Progenitor cell of endocrine pancreas (in vitro differentiated cells): Measurements from ENCODE around the gene HEMK1. TPM values are rescaled to one million over a fixed set of nuclear protein-coding genes. Genes with fewer than 3 reads are reported as not detected.
A peak's percentile ranks its signal among the peaks of the same experiment; 100 is the strongest.

Experiments
- DNase-seq: peaks from one replicate; pipeline ENCODE4 v3.0.0; 2021; ENCODE audit warnings: low spot score; ENCODE audit not compliant: unreplicated experiment
- H3K27ac Mint-ChIP-seq: 2 replicates; pipeline ENCODE4 v1.8.0; 2021; ENCODE audit warnings: mild to moderate bottlenecking, moderate library complexity, mixed read lengths
- H3K27me3 Mint-ChIP-seq: 2 replicates; pipeline ENCODE4 v1.8.0; 2021; ENCODE audit warnings: mixed read lengths
- H3K36me3 Mint-ChIP-seq: 2 replicates; pipeline ENCODE4 v1.8.0; 2022; ENCODE audit warnings: mixed read lengths; ENCODE audit not compliant: insufficient read depth
- H3K4me1 Mint-ChIP-seq: 2 replicates; pipeline ENCODE4 v1.8.0; 2021; ENCODE audit warnings: low read depth, mixed read lengths
- H3K4me3 Mint-ChIP-seq: 2 replicates; pipeline ENCODE4 v1.8.0; 2021; ENCODE audit warnings: low read depth, mild to moderate bottlenecking, moderate library complexity, mixed read lengths
- H3K9me3 Mint-ChIP-seq: 2 replicates; pipeline ENCODE4 v1.8.0; 2021; ENCODE audit warnings: low read depth, mixed read lengths
- total RNA-seq: library from RNA; stranded (reverse); gene quantifications from 2 replicates; pipeline ENCODE4 v1.2.1, GENCODE V29; 2021
- TF ChIP-seq, protein P1 (sequence below): fragments of 200-600 bp; sonication (generic); IDR thresholded peaks from one replicate; pipeline ENCODE4 v1.5.0; 2021; ENCODE audit warnings: antibody characterized with exemption, mild to moderate bottlenecking; ENCODE audit not compliant: unreplicated experiment

Gene HEMK1
- total RNA-seq, 1 donor from 2014 or later, result 23.7 TPM

GRCh38 chr3:50616003-50616769 is 46.9 kb downstream of the HEMK1 start:
- DNase-seq, result peak; percentile 76
- H3K36me3 Mint-ChIP-seq, result no peaks in the 10 kb centered on the region
- H3K4me1 Mint-ChIP-seq, result peaks cover 19% of the 10 kb centered on the region
- H3K4me3 Mint-ChIP-seq, result peak overlapping the region; percentile 84
- H3K9me3 Mint-ChIP-seq, result no peaks in the 10 kb centered on the region
- H3K27me3 Mint-ChIP-seq, result peaks cover 18% of the 10 kb centered on the region
- peak overlapping the region; percentile 93 for H3K27ac Mint-ChIP-seq
- TF ChIP-seq, protein P1, sequence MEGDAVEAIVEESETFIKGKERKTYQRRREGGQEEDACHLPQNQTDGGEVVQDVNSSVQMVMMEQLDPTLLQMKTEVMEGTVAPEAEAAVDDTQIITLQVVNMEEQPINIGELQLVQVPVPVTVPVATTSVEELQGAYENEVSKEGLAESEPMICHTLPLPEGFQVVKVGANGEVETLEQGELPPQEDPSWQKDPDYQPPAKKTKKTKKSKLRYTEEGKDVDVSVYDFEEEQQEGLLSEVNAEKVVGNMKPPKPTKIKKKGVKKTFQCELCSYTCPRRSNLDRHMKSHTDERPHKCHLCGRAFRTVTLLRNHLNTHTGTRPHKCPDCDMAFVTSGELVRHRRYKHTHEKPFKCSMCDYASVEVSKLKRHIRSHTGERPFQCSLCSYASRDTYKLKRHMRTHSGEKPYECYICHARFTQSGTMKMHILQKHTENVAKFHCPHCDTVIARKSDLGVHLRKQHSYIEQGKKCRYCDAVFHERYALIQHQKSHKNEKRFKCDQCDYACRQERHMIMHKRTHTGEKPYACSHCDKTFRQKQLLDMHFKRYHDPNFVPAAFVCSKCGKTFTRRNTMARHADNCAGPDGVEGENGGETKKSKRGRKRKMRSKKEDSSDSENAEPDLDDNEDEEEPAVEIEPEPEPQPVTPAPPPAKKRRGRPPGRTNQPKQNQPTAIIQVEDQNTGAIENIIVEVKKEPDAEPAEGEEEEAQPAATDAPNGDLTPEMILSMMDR, result peak; percentile 97

GRCh38 chr3:50616770-50617095 is 47.4 kb downstream of the HEMK1 start:
- H3K36me3 Mint-ChIP-seq, result no peaks in the 10 kb centered on the region
- TF ChIP-seq, protein P1, result no peak
- H3K4me3 Mint-ChIP-seq, result peak overlapping the region; percentile 84
- peak; percentile 90 for DNase-seq
- peaks cover 19% of the 10 kb centered on the region for H3K4me1 Mint-ChIP-seq
- peak overlapping the region; percentile 93 for H3K27ac Mint-ChIP-seq
- no peaks in the 10 kb centered on the region for H3K9me3 Mint-ChIP-seq
- H3K27me3 Mint-ChIP-seq, result peaks cover 18% of the 10 kb centered on the region

DNA sequence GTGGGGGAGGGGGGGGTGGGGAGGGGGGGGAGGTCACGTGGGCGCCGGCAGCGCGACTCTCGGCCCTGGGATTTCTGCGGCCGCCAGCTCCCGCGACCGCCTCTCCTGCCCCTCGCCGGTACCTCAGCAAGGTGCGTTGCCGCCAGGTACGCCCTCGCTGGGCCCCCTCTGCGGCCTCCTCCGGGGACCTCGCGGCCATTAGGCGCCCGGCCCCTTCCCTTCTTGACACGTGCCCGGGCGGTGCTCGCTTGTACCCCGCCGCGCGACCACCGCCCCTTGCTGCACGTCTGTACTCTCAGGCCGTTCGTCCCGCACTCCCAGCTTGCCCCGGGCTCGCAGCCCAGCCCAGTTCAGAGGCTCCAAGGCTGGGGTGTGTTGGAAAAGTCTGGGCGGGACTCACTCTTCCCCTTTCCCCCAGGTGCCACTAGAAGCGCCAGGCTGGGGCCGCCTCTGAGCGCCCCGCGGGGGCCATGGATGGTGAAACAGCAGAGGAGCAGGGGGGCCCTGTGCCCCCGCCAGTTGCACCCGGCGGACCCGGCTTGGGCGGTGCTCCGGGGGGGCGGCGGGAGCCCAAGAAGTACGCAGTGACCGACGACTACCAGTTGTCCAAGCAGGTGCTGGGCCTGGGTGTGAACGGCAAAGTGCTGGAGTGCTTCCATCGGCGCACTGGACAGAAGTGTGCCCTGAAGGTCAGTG is 47.9 kb downstream of the HEMK1 start, which contains the start of gene MAPKAPK3:
Gene MAPKAPK3 (plus strand): TSS at position 56 of the 696 bp plus-strand sequence. CDS start 415 bp downstream, at position 471.
- Mint-ChIP-seq H3K4me3 (peak within 1 kb of the TSS; percentile 84), H3K27me3 (peaks cover 15% of the 10 kb centered on the region), H3K9me3 (no peaks in the 10 kb centered on the region), H3K4me1 (peaks cover 15% of the 10 kb centered on the region), H3K36me3 (no peaks in the 10 kb centered on the region), H3K27ac (peak within 1 kb of the TSS; percentile 95)
- TF ChIP-seq, protein P1, result peak; percentile 20
- no peak for DNase-seq

GRCh38 chr3:50617911-50618481 is 48.7 kb downstream of the HEMK1 start:
- peaks cover 10% of the 10 kb centered on the region for H3K4me1 Mint-ChIP-seq
- H3K36me3 Mint-ChIP-seq, result no peaks in the 10 kb centered on the region
- H3K27ac Mint-ChIP-seq, result peak overlapping the region; percentile 77
- H3K27me3 Mint-ChIP-seq, result peaks cover 8% of the 10 kb centered on the region
- TF ChIP-seq, protein P1, result no peak
- peak overlapping the region; percentile 84 for H3K4me3 Mint-ChIP-seq
- DNase-seq, result no peak
- H3K9me3 Mint-ChIP-seq, result no peaks in the 10 kb centered on the region

GRCh38 chr3:50620420-50620819 is 51.1 kb downstream of the HEMK1 start:
- Mint-ChIP-seq H3K4me1 (peaks cover 11% of the 10 kb centered on the region), H3K27me3 (no peaks in the 10 kb centered on the region), H3K36me3 (no peaks in the 10 kb centered on the region), H3K9me3 (no peaks in the 10 kb centered on the region), H3K4me3 (no peak overlapping the region), H3K27ac (no peak overlapping the region)
- TF ChIP-seq, protein P1, result no peak
- no peak for DNase-seq
